Measurements from ENCODE around the gene ATP5MC3. TPM values are rescaled to one million over a fixed set of nuclear protein-coding genes. Genes with fewer than 3 reads are reported as not detected.
"Not testable (repeated sequence)": the region's sequence is repeated elsewhere in the genome, so short reads cannot be mapped to it uniquely, and the experiment has no call there.

ATP5MC3 gene
- total RNA-seq, result 87.2 and 94.3 TPM in 2 replicates

GRCh38 chr2:175181104-175181876 lies at the start of gene ATP5MC3:
TSS of gene ATP5MC3 (minus strand) at chr2:175181710. CDS start at chr2:175181393, 317 bp downstream.
- peak within 1 kb of the TSS; percentile 97 for H3K4me3 ChIP-seq (ENCODE audit: insufficient read depth, low read length)
- no peaks in the 10 kb centered on the region for H3K27me3 ChIP-seq (ENCODE audit: insufficient read depth, low read length)
- peak; percentile 96 for DNase-seq (ENCODE audit: insufficient read length, low spot score, missing footprints)
- H4K20me1 ChIP-seq (ENCODE audit: insufficient read depth, low read length), result peaks cover 12% of the 10 kb centered on the region
- H2AFZ ChIP-seq (ENCODE audit: low read length), result peak within 1 kb of the TSS; percentile 100
- peaks cover 33% of the 10 kb centered on the region for H3K36me3 ChIP-seq (ENCODE audit: insufficient read depth, low read length)
- H3K9me3 ChIP-seq (ENCODE audit: low read depth, low read length), result no peaks in the 10 kb centered on the region
- peaks cover 15% of the 10 kb centered on the region for H3K4me1 ChIP-seq (ENCODE audit: insufficient read depth, low read length)
- H3K27ac ChIP-seq (ENCODE audit: low read depth, low read length), result peak within 1 kb of the TSS; percentile 88
- peaks cover 43% of the 10 kb centered on the region for H3K79me2 ChIP-seq (ENCODE audit: insufficient read depth, low read length)
- H3K4me2 ChIP-seq (ENCODE audit: insufficient read depth, low read length), result peak within 1 kb of the TSS; percentile 94
- peak; percentile 33 for TF ChIP-seq CTCF (IDR thresholded peaks at IDR 0.05; ENCODE audit: extremely low read depth, low read depth, low read length)

- DNase-seq (ENCODE audit: insufficient read length, low spot score, missing footprints); H3K36me3 ChIP-seq (ENCODE audit: insufficient read depth, low read length); H3K9me3 ChIP-seq (ENCODE audit: low read depth, low read length); H3K4me1 ChIP-seq (ENCODE audit: insufficient read depth, low read length); H4K20me1 ChIP-seq (ENCODE audit: insufficient read depth, low read length); H2AFZ ChIP-seq (ENCODE audit: low read length); H3K27ac ChIP-seq (ENCODE audit: low read depth, low read length); H3K27me3 ChIP-seq (ENCODE audit: insufficient read depth, low read length); H3K4me3 ChIP-seq (ENCODE audit: insufficient read depth, low read length); H3K79me2 ChIP-seq (ENCODE audit: insufficient read depth, low read length); H3K4me2 ChIP-seq (ENCODE audit: insufficient read depth, low read length): not testable (repeated sequence)
These were observed 47.1 kb upstream of the ATP5MC3 start for GRCh38 chr2:175228601-175229000.

- no peak for TF ChIP-seq CTCF (IDR thresholded peaks at IDR 0.05; ENCODE audit: extremely low read depth, low read depth, low read length)
- Histone ChIP-seq H3K4me3 (ENCODE audit: insufficient read depth, low read length) (no peak overlapping the region), H4K20me1 (ENCODE audit: insufficient read depth, low read length) (no peaks in the 10 kb centered on the region), H3K4me1 (ENCODE audit: insufficient read depth, low read length) (no peaks in the 10 kb centered on the region), H3K4me2 (ENCODE audit: insufficient read depth, low read length) (no peak overlapping the region), H3K9me3 (ENCODE audit: low read depth, low read length) (no peaks in the 10 kb centered on the region), H3K79me2 (ENCODE audit: insufficient read depth, low read length) (no peaks in the 10 kb centered on the region), H3K27ac (ENCODE audit: low read depth, low read length) (no peak overlapping the region), H3K27me3 (ENCODE audit: insufficient read depth, low read length) (no peaks in the 10 kb centered on the region), H2AFZ (ENCODE audit: low read length) (no peak overlapping the region), H3K36me3 (ENCODE audit: insufficient read depth, low read length) (no peaks in the 10 kb centered on the region)
- DNase-seq (ENCODE audit: insufficient read length, low spot score, missing footprints), result no peak
These were observed 46.7 kb upstream of the ATP5MC3 start for GRCh38 chr2:175228179-175228578.

- Histone ChIP-seq H3K4me2 (ENCODE audit: insufficient read depth, low read length) (no peak overlapping the region), H3K36me3 (ENCODE audit: insufficient read depth, low read length) (no peaks in the 10 kb centered on the region), H3K4me1 (ENCODE audit: insufficient read depth, low read length) (no peaks in the 10 kb centered on the region), H3K27ac (ENCODE audit: low read depth, low read length) (no peak overlapping the region), H4K20me1 (ENCODE audit: insufficient read depth, low read length) (no peaks in the 10 kb centered on the region), H3K27me3 (ENCODE audit: insufficient read depth, low read length) (no peaks in the 10 kb centered on the region), H3K79me2 (ENCODE audit: insufficient read depth, low read length) (no peaks in the 10 kb centered on the region), H3K9me3 (ENCODE audit: low read depth, low read length) (no peaks in the 10 kb centered on the region), H3K4me3 (ENCODE audit: insufficient read depth, low read length) (no peak overlapping the region), H2AFZ (ENCODE audit: low read length) (no peak overlapping the region)
- DNase-seq (ENCODE audit: insufficient read length, low spot score, missing footprints), result no peak
- no peak for TF ChIP-seq CTCF (IDR thresholded peaks at IDR 0.05; ENCODE audit: extremely low read depth, low read depth, low read length)
These were observed 45.9 kb upstream of the ATP5MC3 start for GRCh38 chr2:175227393-175227792.
